Mononuclear cell (primary cell): Measurements from ENCODE around the gene DDX31. TPM values are rescaled to one million over a fixed set of nuclear protein-coding genes. Genes with fewer than 3 reads are reported as not detected.

ENCODE experiments used
- H3K27me3 ChIP-seq: 2 replicates; pipeline ENCODE4 v1.6.0; 2011; ENCODE audit warnings: low read length, control low read depth; ENCODE audit not compliant: insufficient read depth
- H3K4me1 ChIP-seq: 2 replicates; pipeline ENCODE4 v1.5.1; 2011; ENCODE audit warnings: mild to moderate bottlenecking, low read length, control low read depth; ENCODE audit not compliant: insufficient read depth
- H3K4me3 ChIP-seq: 2 replicates; pipeline ENCODE4 v1.5.1; 2011; ENCODE audit warnings: mild to moderate bottlenecking, low read length, moderate library complexity
- H3K9me3 ChIP-seq: 2 replicates; pipeline ENCODE4 v1.5.1; 2011; ENCODE audit warnings: low read depth, mild to moderate bottlenecking, control low read depth, low read length
- total RNA-seq: library from RNA; depleted of rRNA; stranded (reverse); fragments of >200 nt; gene quantifications from one replicate; pipeline ENCODE4 v1.2.3, GENCODE V29; 2012

Gene DDX31
- total RNA-seq, 1 donor = 10.3 TPM

GRCh38 chr9:132694144-132694543 is 24.4 kb upstream of the DDX31 start:
- H3K27me3 ChIP-seq = no peaks in the 10 kb centered on the region
- no peaks in the 10 kb centered on the region for H3K4me1 ChIP-seq
- H3K9me3 ChIP-seq = peaks cover 27% of the 10 kb centered on the region
- H3K4me3 ChIP-seq = no peak overlapping the region

GRCh38 chr9:132690696-132691095 is 20.9 kb upstream of the DDX31 start:
- Histone ChIP-seq H3K4me1 (no peaks in the 10 kb centered on the region), H3K27me3 (no peaks in the 10 kb centered on the region), H3K9me3 (no peaks in the 10 kb centered on the region), H3K4me3 (no peak overlapping the region)

- Histone ChIP-seq H3K4me1 (no peaks in the 10 kb centered on the region), H3K27me3 (no peaks in the 10 kb centered on the region), H3K4me3 (no peak overlapping the region), H3K9me3 (no peaks in the 10 kb centered on the region)
These were observed 14.1 kb upstream of the DDX31 start for GRCh38 chr9:132683873-132684272.

- Histone ChIP-seq H3K4me1 (no peaks in the 10 kb centered on the region), H3K27me3 (no peaks in the 10 kb centered on the region), H3K9me3 (no peaks in the 10 kb centered on the region)
These were observed 11.8 kb upstream of the DDX31 start for GRCh38 chr9:132681561-132681960.

GRCh38 chr9:132679946-132680625 is 10.3 kb upstream of the DDX31 start:
- H3K4me1 ChIP-seq = no peaks in the 10 kb centered on the region
- no peaks in the 10 kb centered on the region for H3K9me3 ChIP-seq
- H3K27me3 ChIP-seq = no peaks in the 10 kb centered on the region
- H3K4me3 ChIP-seq = no peak overlapping the region

More at GRCh38 chr9:132681561-132681960, 11.8 kb upstream of the DDX31 start:
- H3K4me3 ChIP-seq = no peak overlapping the region

- Histone ChIP-seq H3K4me1 (peaks cover 5% of the 10 kb centered on the region), H3K9me3 (no peaks in the 10 kb centered on the region), H3K4me3 (no peak overlapping the region), H3K27me3 (no peaks in the 10 kb centered on the region)
These were observed 8.2 kb upstream of the DDX31 start for GRCh38 chr9:132677976-132678375.

- peaks cover 30% of the 10 kb centered on the region for H3K4me1 ChIP-seq
- H3K9me3 ChIP-seq = no peaks in the 10 kb centered on the region
- H3K4me3 ChIP-seq = no peak overlapping the region
- H3K27me3 ChIP-seq = no peaks in the 10 kb centered on the region
These were observed 4.7 kb upstream of the DDX31 start for GRCh38 chr9:132674485-132674884.

GRCh38 chr9:132673355-132673754 is 3.6 kb upstream of the DDX31 start:
- Histone ChIP-seq H3K4me1 (peaks cover 34% of the 10 kb centered on the region), H3K9me3 (no peaks in the 10 kb centered on the region), H3K27me3 (no peaks in the 10 kb centered on the region), H3K4me3 (no peak overlapping the region)

- no peaks in the 10 kb centered on the region for H3K27me3 ChIP-seq
- H3K4me3 ChIP-seq = no peak overlapping the region
- no peaks in the 10 kb centered on the region for H3K9me3 ChIP-seq
- peaks cover 34% of the 10 kb centered on the region for H3K4me1 ChIP-seq
These were observed 2.6 kb upstream of the DDX31 start for GRCh38 chr9:132672413-132672690.

- Histone ChIP-seq H3K4me3 (no peak overlapping the region), H3K9me3 (no peaks in the 10 kb centered on the region), H3K4me1 (peaks cover 34% of the 10 kb centered on the region), H3K27me3 (no peaks in the 10 kb centered on the region)
These were observed 2.0 kb upstream of the DDX31 start for GRCh38 chr9:132671620-132672412.

- Histone ChIP-seq H3K4me3 (peak within 1 kb of the TSS; percentile 100), H3K27me3 (no peaks in the 10 kb centered on the region), H3K4me1 (peaks cover 34% of the 10 kb centered on the region), H3K9me3 (no peaks in the 10 kb centered on the region)
These were observed 941 bp upstream of the DDX31 start, which contains the start of gene GTF3C4 for GRCh38 chr9:132670457-132671391. GTF3C4 (plus strand) TSS chr9:132670464; CDS start chr9:132670599, 135 bp downstream.

GRCh38 chr9:132669319-132669697 is 475 bp downstream of the DDX31 start:
- Histone ChIP-seq H3K4me3 (peak overlapping the region; percentile 100), H3K27me3 (no peaks in the 10 kb centered on the region), H3K9me3 (no peaks in the 10 kb centered on the region), H3K4me1 (peaks cover 34% of the 10 kb centered on the region)

- H3K4me1 ChIP-seq = no peaks in the 10 kb centered on the region
- H3K4me3 ChIP-seq = no peak overlapping the region
- H3K27me3 ChIP-seq = no peaks in the 10 kb centered on the region
- no peaks in the 10 kb centered on the region for H3K9me3 ChIP-seq
These were observed 5.9 kb downstream of the DDX31 start for GRCh38 chr9:132663851-132664250.

GRCh38 chr9:132663117-132663516 is 6.7 kb downstream of the DDX31 start:
- no peaks in the 10 kb centered on the region for H3K4me1 ChIP-seq
- no peaks in the 10 kb centered on the region for H3K9me3 ChIP-seq
- no peak overlapping the region for H3K4me3 ChIP-seq
- H3K27me3 ChIP-seq = no peaks in the 10 kb centered on the region
